Stomach (tissue), 9 donors: ENCODE measurements around the gene RALGAPA2. TPM values are rescaled to one million over a fixed set of nuclear protein-coding genes. Genes with fewer than 3 reads are reported as not detected.

Experiments
- DNase-seq, 2 donors: peaks; one replicate each; pipeline versions ENCODE4 v3.0.0 to v3.0.0-alpha.2; 2013 to 2019
- H3K27ac ChIP-seq, 5 donors: fragments of 200-600 bp in 4 of 5; sonication (generic) in 4 of 5; one replicate each; pipeline ENCODE4 v1.5.1; 2013 to 2019; ENCODE audit warnings: mild to moderate bottlenecking in 1 of 5, moderate library complexity in 1 of 5
- H3K27me3 ChIP-seq, 3 donors: fragments of 200-600 bp; sonication (generic); one replicate each; pipeline ENCODE4 v1.5.1; 2017 to 2019; ENCODE audit warnings: mixed run types in 1 of 3
- H3K36me3 ChIP-seq, 4 donors: fragments of 200-600 bp; sonication (generic); 1 replicate in 3 of 4; 2 replicates in 1 of 4; pipeline ENCODE4 v1.5.1; 2016 to 2019
- H3K4me1 ChIP-seq, 4 donors: fragments of 200-600 bp; sonication (generic); one replicate each; pipeline ENCODE4 v1.5.1; 2016 to 2019
- H3K4me3 ChIP-seq, 4 donors: fragments of 200-600 bp; sonication (generic) in 3 of 4; one replicate each; pipeline ENCODE4 v1.5.1; 2016 to 2019; ENCODE audit warnings: mild to moderate bottlenecking in 1 of 4
- H3K9me3 ChIP-seq, 4 donors: fragments of 200-600 bp; sonication (generic); one replicate each; pipeline ENCODE4 v1.5.1; 2016 to 2019
- EP300 ChIP-seq: sonication (generic); formaldehyde crosslinking; IDR thresholded peaks from one replicate; pipeline ENCODE4 v1.6.1; 2017; ENCODE audit warnings: antibody characterized with exemption
- POLR2A ChIP-seq, 4 donors: fragments of 450-650 bp; IDR thresholded peaks; one replicate each; pipeline ENCODE4 v1.6.1; 2016; ENCODE audit warnings: antibody characterized with exemption in 4 of 4, control low read depth in 2 of 4, mild to moderate bottlenecking in 1 of 4, moderate library complexity in 1 of 4
- POLR2AphosphoS5 ChIP-seq, 3 donors: sonication (generic); formaldehyde crosslinking; IDR thresholded peaks; one replicate each; pipeline ENCODE4 v1.6.1; 2016; ENCODE audit warnings: antibody characterized with exemption in 3 of 3
- WGBS, 5 donors: extraction: QIAGEN DNeasy Blood & Tissue Kit in 3 of 5; methylation state at CpG; one replicate each; pipeline versions ENCODE4 v1.1.5 to v1.1.7; 2013 to 2018; 5-methylcytosine and 5-hydroxymethylcytosine counted together
- intact Hi-C: fragments of 100-400 bp; cut with DNase I; formaldehyde crosslinking; loops from one replicate; pipeline ENCODE4 v1.15.1; 2023; ENCODE audit warnings: low total_unique reads
- polyA plus RNA-seq, 3 donors: library from polyadenylated mRNA; stranded (reverse); fragments of 200-250 nt; gene quantifications; one replicate each; pipeline ENCODE4 v1.2.3, GENCODE V29; 2013
- total RNA-seq, 5 donors: library from RNA; depleted of rRNA; stranded (reverse); fragments of >200 nt; gene quantifications; one replicate each; pipeline versions ENCODE4 v1.1.0 to v1.2.3, GENCODE V29; 2014 to 2016
- TF ChIP-seq, protein P1 (sequence below), 7 experiments: fragments of 450-650 bp in 4 of 7; fragments of 200-600 bp in 3 of 7; sonication (generic) in 3 of 7; IDR thresholded peaks; one replicate each; pipeline ENCODE4 v1.5.1; 2016 to 2019; ENCODE audit warnings: antibody characterized with exemption in 7 of 7, control low read depth in 2 of 7, mild to moderate bottlenecking in 1 of 7
- donor health status: healthy with polysubstance abuse.
- donor health status: Bipolar disorder and iron deficiency.
- donor health status: healthy.

The RALGAPA2 gene
- total and polyA plus RNA-seq, 8 donors, result 4.3 to 159 (median 48.7) TPM

DNA sequence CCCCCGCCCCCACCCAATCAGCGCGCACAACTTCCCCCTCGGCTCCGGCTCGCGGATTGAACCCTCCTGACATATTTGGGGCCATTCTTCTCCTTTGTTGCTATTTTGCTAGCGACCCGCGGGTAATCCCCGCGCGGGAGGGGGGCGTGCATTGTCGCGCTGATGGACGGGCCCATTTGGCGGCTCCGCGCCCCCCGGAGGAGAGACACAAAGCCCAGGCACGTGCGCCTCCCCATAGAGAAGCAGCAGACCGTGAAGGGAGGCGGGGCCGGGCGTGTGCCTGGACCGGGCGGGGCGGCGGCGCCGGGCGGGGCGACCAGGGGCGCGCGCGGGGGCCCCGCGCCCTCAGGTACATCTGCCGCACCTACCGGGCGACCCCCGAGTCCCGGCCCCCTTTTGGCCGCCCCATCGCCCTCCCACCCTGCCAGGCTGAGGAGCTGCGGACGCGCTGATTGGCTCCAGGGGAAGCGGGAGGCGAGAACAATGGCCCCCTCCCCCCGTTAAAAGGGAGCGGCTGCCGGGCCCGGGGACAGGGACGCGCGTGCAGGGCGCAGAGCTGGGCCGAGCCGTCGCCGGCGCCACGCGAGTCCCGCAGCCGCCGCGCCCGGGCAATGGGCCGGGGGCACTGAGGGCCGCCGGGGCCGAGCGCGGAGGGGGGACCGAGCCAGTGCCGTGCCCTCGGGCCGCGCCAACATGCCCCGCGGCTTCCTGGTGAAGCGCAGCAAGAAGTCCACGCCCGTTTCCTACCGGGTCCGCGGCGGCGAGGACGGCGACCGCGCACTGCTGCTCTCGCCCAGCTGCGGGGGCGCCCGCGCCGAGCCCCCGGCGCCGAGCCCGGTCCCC is 344.6 kb downstream of the RALGAPA2 start, which contains the start of gene INSM1:
TSS of gene INSM1 (plus strand) at position 530 of the 843 bp plus-strand sequence. CDS start at position 694, 164 bp downstream.
- peaks cover 39 to 63% (median 51%) of the 10 kb centered on the region in 4 donors for H3K4me1 ChIP-seq
- peaks cover 41 to 100% (median 92%) of the 10 kb centered on the region in 3 donors for H3K27me3 ChIP-seq
- DNase-seq, result peak in 1 of 2 donors; percentile 78
- no peak within 1 kb of the TSS for H3K27ac ChIP-seq
- H3K9me3 ChIP-seq, result no peaks in the 10 kb centered on the region
- H3K36me3 ChIP-seq, result no peaks in the 10 kb centered on the region
- TF ChIP-seq POLR2A (IDR thresholded peaks at IDR 0.05) (no peak), EP300 (no peak), POLR2AphosphoS5 (IDR thresholded peaks at IDR 0.05) (no peak)
- TF ChIP-seq, protein P1, sequence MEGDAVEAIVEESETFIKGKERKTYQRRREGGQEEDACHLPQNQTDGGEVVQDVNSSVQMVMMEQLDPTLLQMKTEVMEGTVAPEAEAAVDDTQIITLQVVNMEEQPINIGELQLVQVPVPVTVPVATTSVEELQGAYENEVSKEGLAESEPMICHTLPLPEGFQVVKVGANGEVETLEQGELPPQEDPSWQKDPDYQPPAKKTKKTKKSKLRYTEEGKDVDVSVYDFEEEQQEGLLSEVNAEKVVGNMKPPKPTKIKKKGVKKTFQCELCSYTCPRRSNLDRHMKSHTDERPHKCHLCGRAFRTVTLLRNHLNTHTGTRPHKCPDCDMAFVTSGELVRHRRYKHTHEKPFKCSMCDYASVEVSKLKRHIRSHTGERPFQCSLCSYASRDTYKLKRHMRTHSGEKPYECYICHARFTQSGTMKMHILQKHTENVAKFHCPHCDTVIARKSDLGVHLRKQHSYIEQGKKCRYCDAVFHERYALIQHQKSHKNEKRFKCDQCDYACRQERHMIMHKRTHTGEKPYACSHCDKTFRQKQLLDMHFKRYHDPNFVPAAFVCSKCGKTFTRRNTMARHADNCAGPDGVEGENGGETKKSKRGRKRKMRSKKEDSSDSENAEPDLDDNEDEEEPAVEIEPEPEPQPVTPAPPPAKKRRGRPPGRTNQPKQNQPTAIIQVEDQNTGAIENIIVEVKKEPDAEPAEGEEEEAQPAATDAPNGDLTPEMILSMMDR (IDR thresholded peaks at IDR 0.05), result no peak
- H3K4me3 ChIP-seq, result peak within 1 kb of the TSS; percentile 32 to 52 (median 40)
- intact Hi-C loops, result no loop called here
- 0 to 2% (median 1%) methylated on average over 18 to 108 of the region's 108 CpGs for WGBS, 5 donors

DNA sequence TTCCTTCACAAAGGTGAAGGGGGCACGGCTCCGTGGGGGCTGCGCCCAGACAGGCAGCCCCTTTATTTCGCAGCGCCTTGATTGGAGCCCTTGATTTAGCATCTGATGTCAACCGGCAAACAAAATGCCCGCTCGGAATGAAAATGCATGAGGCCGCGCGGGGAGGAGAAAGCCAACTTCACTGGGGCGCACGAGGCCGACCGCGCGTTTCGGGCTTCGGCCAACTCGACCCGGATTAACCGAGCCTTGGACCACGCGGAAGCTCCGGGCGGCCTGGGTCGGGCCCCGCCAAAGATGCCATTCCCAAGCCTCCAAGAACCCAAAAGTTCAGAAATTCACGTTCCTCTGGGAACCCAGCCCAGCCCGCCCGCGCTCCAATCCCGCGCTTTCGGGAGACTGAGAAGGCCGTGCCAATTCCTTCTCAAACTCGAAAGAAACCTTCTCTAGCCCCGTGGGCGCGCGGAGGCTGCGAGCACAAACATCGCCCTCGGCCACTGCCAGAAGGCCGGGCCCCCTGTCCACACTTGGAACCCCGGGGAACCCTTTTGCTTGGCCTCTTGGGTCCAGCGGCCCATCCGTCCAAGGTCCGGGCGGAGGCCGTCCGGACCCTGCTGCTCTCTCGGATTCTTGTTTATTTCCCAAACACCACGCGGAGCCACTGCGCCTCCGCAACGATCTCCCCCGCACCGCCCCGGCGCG is 345.4 kb downstream of the RALGAPA2 start:
- intact Hi-C loops, result no loop called here
- WGBS, 5 donors, result 1 to 5% (median 3%) methylated on average over 36 to 63 of the region's 63 CpGs
- no peaks in the 10 kb centered on the region for H3K36me3 ChIP-seq
- H3K4me3 ChIP-seq, result peak overlapping the region; percentile 29 to 52 (median 39)
- H3K4me1 ChIP-seq, result peaks cover 39 to 69% (median 55%) of the 10 kb centered on the region in 4 donors
- H3K27me3 ChIP-seq, result peaks cover 41 to 100% (median 91%) of the 10 kb centered on the region in 3 donors
- TF ChIP-seq, protein P1 (IDR thresholded peaks at IDR 0.05), result no peak
- TF ChIP-seq POLR2AphosphoS5 (IDR thresholded peaks at IDR 0.05) (no peak), POLR2A (IDR thresholded peaks at IDR 0.05) (no peak), EP300 (no peak)
- peak in 1 of 2 donors; percentile 48 for DNase-seq
- no peaks in the 10 kb centered on the region for H3K9me3 ChIP-seq
- no peak overlapping the region for H3K27ac ChIP-seq

DNA sequence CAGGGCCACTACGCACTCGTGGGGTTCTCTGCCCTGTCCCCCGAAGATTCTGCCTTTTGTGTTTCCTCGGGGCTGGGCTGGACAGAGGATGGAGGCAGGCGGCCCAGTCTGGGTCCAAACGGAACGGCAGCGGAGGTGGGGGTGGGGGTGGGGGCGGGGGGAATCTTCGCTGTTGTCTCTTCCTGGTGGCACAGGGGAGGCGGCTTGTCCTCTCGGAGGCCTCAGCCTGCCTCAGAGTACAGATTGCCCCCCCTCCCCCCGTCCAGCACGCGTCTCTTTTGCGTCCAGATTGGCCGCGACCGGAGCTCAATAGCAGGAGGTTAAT is 345.9 kb downstream of the RALGAPA2 start:
- H3K4me3 ChIP-seq, result no peak overlapping the region
- intact Hi-C loops, result no loop called here
- TF ChIP-seq, protein P1 (IDR thresholded peaks at IDR 0.05), result no peak
- TF ChIP-seq EP300, result no peak
- TF ChIP-seq POLR2AphosphoS5 (IDR thresholded peaks at IDR 0.05), result no peak

DNA sequence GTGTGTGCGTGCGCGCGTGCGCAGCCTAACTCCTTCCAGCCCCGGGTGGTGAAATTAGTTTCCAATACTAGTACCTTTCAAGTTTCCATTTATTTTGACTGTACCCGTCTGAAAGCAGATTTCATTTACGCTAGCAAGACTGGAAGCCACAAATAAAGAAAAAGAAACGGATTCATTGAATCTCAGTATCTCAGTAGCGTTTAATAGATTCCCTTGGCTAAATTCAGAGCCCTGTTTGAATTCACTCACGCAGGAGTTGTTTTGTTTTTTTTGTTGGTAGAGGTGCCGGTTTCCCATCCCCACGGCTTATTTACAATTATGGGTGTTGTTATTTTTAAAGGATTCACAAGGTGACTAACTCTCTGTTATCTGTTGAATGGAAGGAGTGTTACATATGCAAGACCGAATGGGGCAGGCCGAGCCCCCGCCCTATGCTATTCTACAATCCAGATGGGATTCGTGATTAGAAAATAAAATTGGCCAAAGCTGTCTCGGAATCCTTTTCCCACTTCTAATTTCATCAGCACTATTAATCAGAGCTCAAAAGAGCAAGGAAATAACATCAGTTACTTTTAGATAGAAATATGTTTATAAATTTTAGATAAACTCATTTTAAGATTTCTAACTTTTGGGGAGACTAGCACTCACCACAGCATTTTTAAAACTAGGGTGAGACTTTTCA is 346.8 kb downstream of the RALGAPA2 start:
- Histone ChIP-seq H3K27ac (no peak overlapping the region), H3K27me3 (peaks cover 41 to 100% (median 91%) of the 10 kb centered on the region in 3 donors), H3K9me3 (no peaks in the 10 kb centered on the region), H3K4me3 (no peak overlapping the region), H3K36me3 (no peaks in the 10 kb centered on the region), H3K4me1 (peaks cover 39 to 77% (median 58%) of the 10 kb centered on the region in 4 donors)
- no peak for DNase-seq
- TF ChIP-seq POLR2AphosphoS5 (IDR thresholded peaks at IDR 0.05) (no peak), EP300 (no peak), POLR2A (IDR thresholded peaks at IDR 0.05) (no peak)
- TF ChIP-seq, protein P1 (IDR thresholded peaks at IDR 0.05), result no peak
- intact Hi-C loops, result no loop called here
- WGBS, 5 donors, result 10 to 15% (median 10%) methylated on average over 18 of the region's 18 CpGs

More for the DNA sequence above, 345.9 kb downstream of the RALGAPA2 start:
- WGBS, 5 donors, result 3 to 7% (median 6%) methylated on average over 13 to 19 of the region's 19 CpGs
- H3K36me3 ChIP-seq, result no peaks in the 10 kb centered on the region
- peaks cover 39 to 69% (median 55%) of the 10 kb centered on the region in 4 donors for H3K4me1 ChIP-seq
- H3K27ac ChIP-seq, result no peak overlapping the region
- no peak for DNase-seq
- no peaks in the 10 kb centered on the region for H3K9me3 ChIP-seq
- H3K27me3 ChIP-seq, result peaks cover 41 to 100% (median 89%) of the 10 kb centered on the region in 3 donors
